Endothelial cell of umbilical vein (primary cell): ENCODE data around the gene FAM193A. TPM values are rescaled to one million over a fixed set of nuclear protein-coding genes. Genes with fewer than 3 reads are reported as not detected.

Source experiments
- BruUV-seq: library from RNA; stranded (reverse); fragments of 400-500 nt; replicated peaks from 2 replicates; lab custom pipeline; 2021; lab: Mats Ljungman, UMichigan
- CTCF ChIA-PET: fragments of 300-600, 350-600 bp; sonication (Branson Sonifier 250); formaldehyde crosslinking; loops from one replicate; lab custom pipeline; 2021; ENCODE audit warnings: antibody characterized with exemption, inconsistent platforms; lab: Charles Lee
- POLR2A ChIA-PET: fragments of 300-600, 350-600 bp; sonication (Branson Sonifier 250); formaldehyde crosslinking; loops from one replicate; lab custom pipeline; 2021; ENCODE audit warnings: antibody characterized with exemption, inconsistent platforms; lab: Charles Lee
- DNase-seq: peaks from one replicate; pipeline ENCODE4 v3.0.0-alpha.2; 2011; ENCODE audit warnings: low read depth, low spot score
- FAIRE-seq: peaks from 2 replicates; lab custom pipeline; 2011; peaks lifted over from hg19 to GRCh38; lab: Jason Lieb, UNC
- H2AFZ ChIP-seq: 2 replicates; pipeline ENCODE4 v1.6.0; 2012; ENCODE audit warnings: low read depth, low read length, control low read depth, inconsistent platforms
- H3K27ac ChIP-seq: 2 replicates; pipeline ENCODE4 v1.5.1; 2011; ENCODE audit warnings: low read depth, mild to moderate bottlenecking, control low read depth, low read length, moderate library complexity; ENCODE audit not compliant: insufficient read depth
- H3K27me3 ChIP-seq, 2 experiments: 2 replicates each; pipeline versions ENCODE4 v1.6.0 to v1.6.1; 2011; ENCODE audit warnings: low read length in 2 of 2, mixed read lengths in 1 of 2; ENCODE audit not compliant: control insufficient read depth in 2 of 2, insufficient read depth in 2 of 2
- H3K36me3 ChIP-seq, 2 experiments: 2 replicates in 1 of 2; 3 replicates in 1 of 2; pipeline ENCODE4 v1.5.1; 2011; ENCODE audit warnings: low read length in 2 of 2, mild to moderate bottlenecking in 1 of 2, moderate library complexity in 1 of 2; ENCODE audit not compliant: control insufficient read depth in 2 of 2, insufficient read depth in 2 of 2; ENCODE audit errors: extremely low read depth in 1 of 2
- H3K4me1 ChIP-seq: 3 replicates; pipeline ENCODE4 v1.5.1; 2011; ENCODE audit warnings: mild to moderate bottlenecking, low read length; ENCODE audit not compliant: control insufficient read depth, insufficient read depth; ENCODE audit errors: extremely low read depth
- H3K4me2 ChIP-seq: 2 replicates; pipeline ENCODE4 v1.6.1; 2011; ENCODE audit warnings: low read length, control low read depth, mixed read lengths; ENCODE audit not compliant: insufficient read depth
- H3K4me3 ChIP-seq, 3 experiments: fragments of 200-600 bp in 1 of 3; sonication (generic), shearing (Covaris generic) in 1 of 3; replicated peaks in 1 of 3; 2 replicates each; pipeline ENCODE4 v1.5.1; 2011 to 2016; ENCODE audit warnings: control low read depth in 3 of 3, low read length in 3 of 3, mild to moderate bottlenecking in 2 of 3, inconsistent platforms in 1 of 3, low read depth in 1 of 3, moderate library complexity in 1 of 3; ENCODE audit not compliant: insufficient read depth in 1 of 3
- H3K79me2 ChIP-seq: 2 replicates; pipeline ENCODE4 v1.6.0; 2012; ENCODE audit warnings: low read length, inconsistent platforms; ENCODE audit not compliant: control insufficient read depth, insufficient read depth
- H3K9ac ChIP-seq: replicated peaks from 2 replicates; pipeline ENCODE3; 2011; ENCODE audit warnings: low read length, control low read depth; ENCODE audit not compliant: insufficient read depth; ENCODE audit errors: extremely low read depth
- H3K9me1 ChIP-seq: replicated peaks from 3 replicates; pipeline ENCODE4 v1.6.0; 2011; ENCODE audit warnings: mild to moderate bottlenecking, low read length; ENCODE audit not compliant: control insufficient read depth, insufficient read depth; ENCODE audit errors: extremely low read depth
- H3K9me3 ChIP-seq: replicated peaks from 2 replicates; pipeline ENCODE4 v1.5.1; 2012; ENCODE audit warnings: low read length, inconsistent platforms; ENCODE audit not compliant: control insufficient read depth, insufficient read depth
- H4K20me1 ChIP-seq: replicated peaks from 2 replicates; pipeline ENCODE3; 2011; ENCODE audit warnings: mild to moderate bottlenecking, low read length; ENCODE audit not compliant: control insufficient read depth, insufficient read depth; ENCODE audit errors: extremely low read depth
- EZH2 ChIP-seq: IDR thresholded peaks from 2 replicates; pipeline ENCODE4 v1.6.1; 2012; ENCODE audit warnings: borderline replicate concordance, low read depth, mild to moderate bottlenecking, moderate library complexity, low read length, inconsistent platforms; ENCODE audit not compliant: severe bottlenecking
- FOS ChIP-seq: IDR thresholded peaks from 2 replicates; pipeline ENCODE4 v1.6.1; 2011; ENCODE audit warnings: mild to moderate bottlenecking, low read length, moderate library complexity, borderline replicate concordance; ENCODE audit not compliant: insufficient read depth
- GATA2 ChIP-seq: IDR thresholded peaks from 2 replicates; pipeline ENCODE4 v1.7.0; 2011; ENCODE audit warnings: low read depth, mild to moderate bottlenecking, moderate library complexity, mixed read lengths, low read length; ENCODE audit not compliant: insufficient read length, insufficient read depth
- JUN ChIP-seq: IDR thresholded peaks from 2 replicates; pipeline ENCODE4 v1.6.1; 2011; ENCODE audit warnings: borderline replicate concordance, low read depth; ENCODE audit not compliant: insufficient read length, insufficient read depth
- MAX ChIP-seq: IDR thresholded peaks from 2 replicates; pipeline ENCODE4 v1.6.1; 2011; ENCODE audit not compliant: insufficient read depth, insufficient read length
- MYC ChIP-seq: IDR thresholded peaks from one replicate; pipeline ENCODE4 v1.6.1; 2011; ENCODE audit warnings: mild to moderate bottlenecking, low read depth, low read length
- POLR2A ChIP-seq: IDR thresholded peaks from 2 replicates; pipeline ENCODE4 v1.6.1; 2012; ENCODE audit warnings: low read depth, mild to moderate bottlenecking, control low read depth, low read length
- POLR2AphosphoS5 ChIP-seq: IDR thresholded peaks from 2 replicates; pipeline ENCODE4 v1.6.1; 2012; ENCODE audit warnings: low read depth, mild to moderate bottlenecking, control low read depth, low read length, moderate library complexity; ENCODE audit not compliant: insufficient read depth
- dilution Hi-C: fragments of 300-500 bp; cut with MboI; formaldehyde crosslinking; loops from one replicate; pipeline ENCODE4 v1.15.0; 2019; ENCODE audit warnings: low sequenced_read_pairs; ENCODE audit not compliant: extremely low pct_ligation_motif_present
- intact Hi-C: fragments of 100-400 bp; cut with micrococcal nuclease; formaldehyde crosslinking; loops from one replicate; pipeline ENCODE4 v1.10.0; 2022
- polyA plus RNA-seq, 4 experiments: library from polyadenylated mRNA; depleted of rRNA in 3 of 4; stranded (reverse) in 3 of 4; unstranded in 1 of 4; fragments of >200 nt; gene quantifications; 2 replicates each; pipeline versions ENCODE4 v1.2.1 to v1.2.3, GENCODE V29; 2011 to 2012; ENCODE audit warnings: missing spikeins in 1 of 4
- total RNA-seq: library from RNA; stranded (reverse); gene quantifications from 2 replicates; pipeline ENCODE4 v1.2.3, GENCODE V29; 2021
- TF ChIP-seq, protein P1 (sequence below), 2 donors: IDR thresholded peaks; 1 replicate in 1 of 2; 2 replicates in 1 of 2; pipeline ENCODE4 v1.5.1; 2011; ENCODE audit warnings: low read length in 2 of 2, mild to moderate bottlenecking in 2 of 2, moderate library complexity in 2 of 2, control low read depth in 1 of 2, inconsistent platforms in 1 of 2, low read depth in 1 of 2; ENCODE audit not compliant: insufficient read depth in 1 of 2; ENCODE audit errors: extremely low read depth in 1 of 2

Gene FAM193A
- total and polyA plus RNA-seq, 2 donors (not counting 3 experiments of a cell fraction or from before 2014, with no cell fraction given), result 12.3 to 32.1 TPM

DNA sequence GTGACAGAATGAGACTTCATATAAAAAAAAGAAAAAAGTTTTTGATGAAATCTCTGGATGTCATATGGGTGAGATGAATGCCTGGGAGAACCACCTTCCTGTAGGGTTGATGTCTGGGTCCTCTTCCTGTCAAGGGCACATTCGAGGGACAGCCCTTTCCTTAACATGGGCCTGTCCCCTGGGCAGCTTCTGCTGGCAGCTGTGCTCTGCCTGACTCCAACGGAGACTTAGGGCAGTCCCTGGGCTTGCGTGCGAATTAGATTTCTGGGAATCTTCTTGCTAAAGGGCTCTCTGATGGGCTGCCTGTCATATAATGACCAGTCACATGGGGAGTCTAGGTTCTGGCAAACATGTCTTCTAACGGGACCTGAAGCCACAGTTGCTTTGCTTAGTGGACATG is 179.0 kb downstream of the FAM193A start:
- H3K9me1 ChIP-seq, result no peaks in the 10 kb centered on the region
- TF ChIP-seq, protein P1, sequence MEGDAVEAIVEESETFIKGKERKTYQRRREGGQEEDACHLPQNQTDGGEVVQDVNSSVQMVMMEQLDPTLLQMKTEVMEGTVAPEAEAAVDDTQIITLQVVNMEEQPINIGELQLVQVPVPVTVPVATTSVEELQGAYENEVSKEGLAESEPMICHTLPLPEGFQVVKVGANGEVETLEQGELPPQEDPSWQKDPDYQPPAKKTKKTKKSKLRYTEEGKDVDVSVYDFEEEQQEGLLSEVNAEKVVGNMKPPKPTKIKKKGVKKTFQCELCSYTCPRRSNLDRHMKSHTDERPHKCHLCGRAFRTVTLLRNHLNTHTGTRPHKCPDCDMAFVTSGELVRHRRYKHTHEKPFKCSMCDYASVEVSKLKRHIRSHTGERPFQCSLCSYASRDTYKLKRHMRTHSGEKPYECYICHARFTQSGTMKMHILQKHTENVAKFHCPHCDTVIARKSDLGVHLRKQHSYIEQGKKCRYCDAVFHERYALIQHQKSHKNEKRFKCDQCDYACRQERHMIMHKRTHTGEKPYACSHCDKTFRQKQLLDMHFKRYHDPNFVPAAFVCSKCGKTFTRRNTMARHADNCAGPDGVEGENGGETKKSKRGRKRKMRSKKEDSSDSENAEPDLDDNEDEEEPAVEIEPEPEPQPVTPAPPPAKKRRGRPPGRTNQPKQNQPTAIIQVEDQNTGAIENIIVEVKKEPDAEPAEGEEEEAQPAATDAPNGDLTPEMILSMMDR (IDR thresholded peaks at IDR 0.05; ENCODE audit: extremely low read depth in 1 of 2, insufficient read depth in 1 of 2, low read depth in 1 of 2, low read length in 2 of 2), result no peak
- no peak for TF ChIP-seq MAX
- dilution Hi-C loops, result no loop called here
- no peaks in the 10 kb centered on the region for H3K9me3 ChIP-seq
- H3K79me2 ChIP-seq, result peaks cover 7% of the 10 kb centered on the region
- H4K20me1 ChIP-seq, result no peaks in the 10 kb centered on the region
- CTCF ChIA-PET, result no interaction called here
- no peaks in the 10 kb centered on the region for H3K27me3 ChIP-seq
- intact Hi-C loops, result loop anchor here (10.0 kb wide), 1 partner anchor 181 kb away; the partner anchor contains the start of gene FAM193A
- H3K4me3 ChIP-seq, result no peak overlapping the region
- peaks cover 23% of the 10 kb centered on the region for H3K4me1 ChIP-seq
- peaks cover 3 to 4% of the 10 kb centered on the region in 2 experiments for H3K36me3 ChIP-seq
- DNase-seq, result no peak
- no peak overlapping the region for H3K4me2 ChIP-seq
- no peak for FAIRE-seq
- BruUV-seq, result no TSS peak
- H2AFZ ChIP-seq, result no peak overlapping the region
- peak overlapping the region; percentile 94 for H3K27ac ChIP-seq
- POLR2A ChIA-PET, result no interaction called here
- H3K9ac ChIP-seq, result no peak overlapping the region

DNA sequence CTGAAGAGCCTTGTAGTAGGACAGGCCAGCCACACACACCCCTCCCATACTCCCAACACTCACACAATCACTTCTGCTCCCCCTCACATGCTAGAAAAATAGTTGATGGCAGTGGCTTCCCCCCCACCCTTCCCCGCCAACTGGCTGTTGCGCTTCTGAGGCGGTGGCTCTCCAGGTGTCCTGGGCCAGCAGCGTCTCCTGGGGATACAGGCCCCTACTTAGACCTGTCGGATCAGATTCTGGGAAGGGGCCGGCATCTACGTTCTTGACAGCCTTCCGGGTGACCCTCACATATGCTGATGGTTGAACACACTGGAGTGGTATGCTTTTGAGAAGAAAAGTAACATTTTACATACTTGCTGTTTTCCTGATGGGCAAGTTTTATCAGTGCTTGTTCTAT is 179.8 kb downstream of the FAM193A start:
- no TSS peak for BruUV-seq
- Histone ChIP-seq H4K20me1 (no peaks in the 10 kb centered on the region), H3K36me3 (peaks cover 3 to 4% of the 10 kb centered on the region in 2 experiments), H3K4me2 (no peak overlapping the region), H2AFZ (no peak overlapping the region), H3K9me1 (no peaks in the 10 kb centered on the region), H3K9me3 (no peaks in the 10 kb centered on the region), H3K4me3 (no peak overlapping the region), H3K4me1 (peaks cover 23% of the 10 kb centered on the region), H3K27me3 (no peaks in the 10 kb centered on the region), H3K79me2 (peaks cover 7% of the 10 kb centered on the region), H3K9ac (no peak overlapping the region), H3K27ac (no peak overlapping the region)
- intact Hi-C loops (loop anchor here (10.0 kb wide), 1 partner anchor 181 kb away; the partner anchor contains the start of gene FAM193A), dilution Hi-C loops (no loop called here)
- ChIA-PET CTCF (no interaction called here), POLR2A (no interaction called here)
- no peak for FAIRE-seq
- no peak for DNase-seq
- TF ChIP-seq POLR2AphosphoS5 (no peak), MYC (no peak), POLR2A (no peak), GATA2 (no peak), JUN (no peak), EZH2 (no peak), FOS (no peak)
- TF ChIP-seq, protein P1 (IDR thresholded peaks at IDR 0.05; ENCODE audit: extremely low read depth in 1 of 2, insufficient read depth in 1 of 2, low read depth in 1 of 2, low read length in 2 of 2), result no peak
